Measurements from ENCODE around the gene F12.

The F12 gene

DNA sequence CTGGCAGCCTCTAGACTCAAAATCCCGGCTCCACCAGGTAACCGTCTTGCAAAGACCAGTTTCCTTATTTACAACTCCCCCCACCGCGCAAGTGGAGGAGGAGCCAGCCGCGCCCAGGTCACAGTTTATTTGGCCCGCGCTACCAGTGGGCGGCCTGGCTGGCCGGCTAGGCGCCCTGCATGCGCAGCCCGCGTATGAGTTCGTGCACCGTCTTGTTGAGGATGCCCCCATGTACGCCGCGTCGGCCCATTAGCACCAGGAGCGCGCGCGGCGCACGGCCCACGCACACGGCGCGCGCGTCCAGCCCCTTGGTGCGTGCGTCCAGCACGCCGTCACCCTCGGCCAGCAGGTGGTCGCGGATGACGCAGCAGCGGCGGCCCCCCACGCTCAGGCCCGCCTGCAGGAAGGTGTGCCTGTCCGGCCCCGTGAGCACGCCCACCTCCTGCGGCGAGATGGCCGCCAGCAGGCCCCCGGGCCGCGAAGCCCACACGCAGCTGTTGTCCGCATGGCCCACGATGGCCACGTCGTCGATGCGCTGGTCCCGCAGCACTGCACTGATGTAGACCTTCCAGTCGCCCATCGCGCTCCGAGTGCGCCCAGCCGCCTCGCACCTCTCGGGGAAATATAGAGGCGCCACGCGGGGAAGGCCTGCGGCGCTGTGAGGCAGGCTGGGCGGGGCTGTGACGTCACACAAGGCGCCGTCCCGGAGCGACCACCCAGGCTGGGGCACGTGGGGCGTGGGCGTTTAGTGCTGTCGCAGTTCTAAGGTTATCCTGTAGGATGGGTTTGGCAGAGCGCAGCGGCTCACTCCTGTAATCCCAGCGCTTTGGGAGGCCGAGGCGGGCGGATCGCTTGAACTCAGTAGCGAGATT is 9.1 kb downstream of the F12 start, which contains the start of gene PFN3:
Gene PFN3 (minus strand): TSS at position 665 of the 872 bp plus-strand sequence. CDS start 85 bp downstream, at position 580.
- Histone ChIP-seq H3K36me3 (ENCODE audit: insufficient read depth, low read length) (no peaks in the 10 kb centered on the region), H3K4me2 (ENCODE audit: low read length) (peak within 1 kb of the TSS; percentile 15), H3K4me1 (ENCODE audit: control insufficient read depth, insufficient read depth, low read length) (peaks cover 38% of the 10 kb centered on the region), H3K4me3 (ENCODE audit: low read length) (no peak within 1 kb of the TSS), H3K9me3 (replicated peaks; ENCODE audit: low read length) (no peaks in the 10 kb centered on the region), H3K9ac (ENCODE audit: low read depth, low read length) (no peak within 1 kb of the TSS), H3K27me3 (ENCODE audit: control insufficient read depth, insufficient read depth, low read length) (peaks cover 77% of the 10 kb centered on the region)

DNA sequence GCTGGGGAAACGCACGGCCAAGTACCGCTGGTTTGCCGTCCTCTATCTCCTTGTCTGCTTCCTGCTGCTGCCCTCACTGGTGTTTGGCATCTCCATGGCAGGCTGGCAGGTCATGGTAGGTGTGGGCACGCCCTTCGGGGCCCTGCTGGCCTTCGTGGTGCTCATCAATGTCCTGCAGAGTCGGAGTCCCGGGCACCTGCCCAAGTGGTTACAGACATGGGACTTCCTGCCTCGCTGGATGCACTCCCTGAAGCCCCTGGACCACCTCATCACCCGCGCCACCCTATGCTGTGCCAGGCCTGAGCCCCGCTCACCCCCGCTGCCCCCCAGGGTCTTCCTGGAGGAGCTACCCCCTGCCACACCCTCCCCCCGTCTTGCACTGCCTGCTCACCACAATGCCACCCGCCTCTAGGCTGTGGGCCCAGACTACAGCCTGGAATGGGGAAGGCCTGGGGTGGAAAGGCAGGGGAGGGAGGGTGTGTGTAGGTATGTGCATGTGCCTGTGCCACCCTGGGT is 11.4 kb downstream of the F12 start:
- no peak overlapping the region for H3K4me2 ChIP-seq (ENCODE audit: low read length)
- H3K9ac ChIP-seq (ENCODE audit: low read depth, low read length), result no peak overlapping the region
- H3K36me3 ChIP-seq (ENCODE audit: insufficient read depth, low read length), result no peaks in the 10 kb centered on the region
- peaks cover 17% of the 10 kb centered on the region for H3K4me1 ChIP-seq (ENCODE audit: control insufficient read depth, insufficient read depth, low read length)
- no peaks in the 10 kb centered on the region for H3K9me3 ChIP-seq (replicated peaks; ENCODE audit: low read length)
- peaks cover 67% of the 10 kb centered on the region for H3K27me3 ChIP-seq (ENCODE audit: control insufficient read depth, insufficient read depth, low read length)
- H3K4me3 ChIP-seq (ENCODE audit: low read length), result no peak overlapping the region

- Histone ChIP-seq H3K27me3 (ENCODE audit: control insufficient read depth, insufficient read depth, low read length) (peaks cover 56% of the 10 kb centered on the region), H3K36me3 (ENCODE audit: insufficient read depth, low read length) (no peaks in the 10 kb centered on the region)
Measured at GRCh38 chr5:177396807-177397206, 12.6 kb downstream of the F12 start.

DNA sequence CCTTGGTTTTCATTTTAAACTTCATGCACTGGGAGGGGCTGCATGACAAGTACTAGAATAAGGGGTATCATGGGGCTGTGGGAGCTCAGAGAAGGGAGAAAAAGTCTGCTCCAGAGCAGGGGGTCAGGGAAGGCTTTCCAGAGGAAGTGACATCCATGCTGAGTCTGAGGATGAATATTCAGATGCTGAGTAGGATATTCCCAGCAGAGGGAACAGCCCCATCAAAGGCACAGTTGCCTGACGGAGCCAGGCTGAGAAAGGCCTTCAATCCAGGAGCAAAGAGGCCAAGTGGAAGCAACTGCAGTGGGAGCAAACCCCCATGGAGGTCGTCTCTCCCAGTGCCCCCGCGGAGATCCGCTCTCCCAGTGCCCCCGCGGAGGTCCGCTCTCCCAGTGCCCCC is 13.3 kb downstream of the F12 start:
- H3K27me3 ChIP-seq (ENCODE audit: control insufficient read depth, insufficient read depth, low read length), result peaks cover 48% of the 10 kb centered on the region
- H3K9me3 ChIP-seq (replicated peaks; ENCODE audit: low read length), result no peaks in the 10 kb centered on the region
- no peak overlapping the region for H3K4me2 ChIP-seq (ENCODE audit: low read length)
- peaks cover 8% of the 10 kb centered on the region for H3K4me1 ChIP-seq (ENCODE audit: control insufficient read depth, insufficient read depth, low read length)
- no peak overlapping the region for H3K4me3 ChIP-seq (ENCODE audit: low read length)
- H3K9ac ChIP-seq (ENCODE audit: low read depth, low read length), result no peak overlapping the region
- H3K36me3 ChIP-seq (ENCODE audit: insufficient read depth, low read length), result no peaks in the 10 kb centered on the region

More at GRCh38 chr5:177396807-177397206, 12.6 kb downstream of the F12 start:
- Histone ChIP-seq H3K4me2 (ENCODE audit: low read length) (no peak overlapping the region), H3K4me1 (ENCODE audit: control insufficient read depth, insufficient read depth, low read length) (peaks cover 8% of the 10 kb centered on the region), H3K9me3 (replicated peaks; ENCODE audit: low read length) (no peaks in the 10 kb centered on the region), H3K4me3 (ENCODE audit: low read length) (no peak overlapping the region), H3K9ac (ENCODE audit: low read depth, low read length) (no peak overlapping the region)

GRCh38 chr5:177393990-177394389 is 15.4 kb downstream of the F12 start:
- Histone ChIP-seq H3K4me3 (ENCODE audit: low read length) (no peak overlapping the region), H3K4me1 (ENCODE audit: control insufficient read depth, insufficient read depth, low read length) (peaks cover 13% of the 10 kb centered on the region), H3K36me3 (ENCODE audit: insufficient read depth, low read length) (no peaks in the 10 kb centered on the region), H3K27me3 (ENCODE audit: control insufficient read depth, insufficient read depth, low read length) (peaks cover 29% of the 10 kb centered on the region), H3K9me3 (replicated peaks; ENCODE audit: low read length) (no peaks in the 10 kb centered on the region), H3K9ac (ENCODE audit: low read depth, low read length) (no peak overlapping the region), H3K4me2 (ENCODE audit: low read length) (no peak overlapping the region)

DNA sequence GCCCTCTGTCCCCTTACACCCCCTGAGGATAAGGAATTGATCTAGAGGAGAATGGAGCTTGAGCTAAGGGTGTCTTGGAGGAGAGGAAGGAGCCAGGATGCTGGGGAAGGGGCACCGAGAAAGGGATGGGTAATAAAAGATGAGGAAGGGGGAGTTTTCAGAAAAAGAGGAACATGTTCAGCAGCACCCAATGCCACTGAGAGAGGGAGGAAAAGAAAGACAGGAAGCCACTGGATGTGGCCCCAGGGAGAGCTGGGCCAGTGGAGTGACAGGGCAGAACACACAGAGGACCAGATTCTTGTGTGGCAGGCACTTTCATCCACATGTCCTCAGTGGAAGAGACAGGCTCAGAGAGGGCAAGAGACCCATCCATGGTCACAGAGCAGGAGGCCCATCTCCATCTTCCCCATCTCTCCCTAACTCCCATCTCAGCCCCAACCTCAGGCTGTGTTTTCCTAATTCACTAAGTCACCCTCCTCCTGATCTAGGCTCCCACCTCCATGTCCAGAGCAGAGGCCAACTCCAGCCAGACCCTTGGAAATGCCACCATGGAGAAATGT is 16.1 kb downstream of the F12 start:
- Histone ChIP-seq H3K9me3 (replicated peaks; ENCODE audit: low read length) (no peaks in the 10 kb centered on the region), H3K4me3 (ENCODE audit: low read length) (no peak overlapping the region), H3K36me3 (ENCODE audit: insufficient read depth, low read length) (no peaks in the 10 kb centered on the region), H3K4me2 (ENCODE audit: low read length) (no peak overlapping the region), H3K27me3 (ENCODE audit: control insufficient read depth, insufficient read depth, low read length) (peaks cover 25% of the 10 kb centered on the region), H3K4me1 (ENCODE audit: control insufficient read depth, insufficient read depth, low read length) (peaks cover 16% of the 10 kb centered on the region), H3K9ac (ENCODE audit: low read depth, low read length) (no peak overlapping the region)

DNA sequence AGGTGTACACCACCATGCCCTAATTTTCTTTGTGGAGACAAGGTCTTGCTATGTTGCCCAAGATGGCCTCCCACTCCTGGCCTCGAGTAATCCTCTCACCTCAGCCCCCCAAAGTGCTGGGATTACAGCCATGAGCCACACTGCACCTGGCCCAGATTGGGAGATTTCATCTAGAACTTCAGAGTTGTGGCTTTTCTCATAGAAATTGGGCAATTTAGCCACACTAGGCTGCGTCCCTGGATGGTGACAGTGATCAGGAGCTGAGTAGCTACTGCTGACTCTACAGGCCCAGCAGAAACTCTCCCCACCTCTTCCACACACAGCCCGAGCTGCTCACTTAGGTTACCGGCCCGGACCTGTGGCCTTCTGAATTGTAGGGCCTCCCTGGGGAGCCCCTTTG is 16.6 kb downstream of the F12 start:
- Histone ChIP-seq H3K36me3 (ENCODE audit: insufficient read depth, low read length) (no peaks in the 10 kb centered on the region), H3K4me1 (ENCODE audit: control insufficient read depth, insufficient read depth, low read length) (peaks cover 16% of the 10 kb centered on the region), H3K27me3 (ENCODE audit: control insufficient read depth, insufficient read depth, low read length) (peaks cover 26% of the 10 kb centered on the region), H3K4me2 (ENCODE audit: low read length) (no peak overlapping the region), H3K4me3 (ENCODE audit: low read length) (no peak overlapping the region), H3K9me3 (replicated peaks; ENCODE audit: low read length) (no peaks in the 10 kb centered on the region), H3K9ac (ENCODE audit: low read depth, low read length) (no peak overlapping the region)

DNA sequence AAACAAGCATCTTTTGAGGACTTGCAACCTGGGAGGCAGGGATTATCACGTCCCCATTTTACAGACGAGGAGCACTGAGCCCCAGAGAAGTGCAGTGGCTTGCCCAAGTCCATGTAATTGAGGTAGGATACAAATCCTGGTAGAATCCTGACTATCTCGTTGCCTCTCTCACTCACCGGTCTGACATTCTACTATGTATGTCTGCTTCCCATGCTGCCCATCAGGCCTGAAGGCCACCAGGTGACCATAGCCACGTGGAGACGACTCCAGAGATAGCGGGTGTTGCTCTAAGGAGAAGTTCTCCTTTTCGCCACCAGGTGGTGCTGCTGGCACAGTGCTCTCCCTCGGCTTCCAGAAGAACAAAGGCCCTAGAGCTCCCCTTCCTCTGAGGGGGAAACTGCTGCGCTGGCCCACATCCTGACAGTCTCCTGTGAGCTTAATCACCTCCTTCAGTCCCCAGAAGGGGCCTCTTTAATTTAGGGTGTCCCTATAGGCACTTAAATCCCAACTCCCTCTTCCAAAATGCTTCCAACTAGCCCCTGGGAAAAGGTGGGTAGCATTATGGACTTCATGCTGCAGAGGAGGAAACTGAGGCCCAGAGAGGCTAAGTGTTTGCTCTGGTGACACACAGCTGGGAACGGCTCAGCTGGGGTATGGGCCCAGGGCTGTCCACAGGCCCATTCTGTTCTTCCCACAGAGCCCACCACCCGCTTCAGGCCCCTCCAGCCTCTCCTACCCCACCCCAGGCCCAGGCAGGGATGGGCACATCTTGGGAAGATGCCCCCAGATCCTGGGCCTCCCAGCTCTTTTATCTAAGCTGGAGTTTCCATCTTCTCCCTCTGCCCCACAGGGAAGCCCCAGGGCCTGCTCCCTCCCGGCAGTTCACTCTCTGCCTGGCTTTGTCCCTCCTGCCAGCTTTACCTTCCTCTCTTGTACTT is 18.7 kb downstream of the F12 start:
- no peaks in the 10 kb centered on the region for H3K9me3 ChIP-seq (replicated peaks; ENCODE audit: low read length)
- peaks cover 16% of the 10 kb centered on the region for H3K4me1 ChIP-seq (ENCODE audit: control insufficient read depth, insufficient read depth, low read length)
- no peak overlapping the region for H3K4me3 ChIP-seq (ENCODE audit: low read length)
- no peak overlapping the region for H3K9ac ChIP-seq (ENCODE audit: low read depth, low read length)
- H3K4me2 ChIP-seq (ENCODE audit: low read length), result peak overlapping the region; percentile 65
- H3K36me3 ChIP-seq (ENCODE audit: insufficient read depth, low read length), result no peaks in the 10 kb centered on the region
- peaks cover 21% of the 10 kb centered on the region for H3K27me3 ChIP-seq (ENCODE audit: control insufficient read depth, insufficient read depth, low read length)

DNA sequence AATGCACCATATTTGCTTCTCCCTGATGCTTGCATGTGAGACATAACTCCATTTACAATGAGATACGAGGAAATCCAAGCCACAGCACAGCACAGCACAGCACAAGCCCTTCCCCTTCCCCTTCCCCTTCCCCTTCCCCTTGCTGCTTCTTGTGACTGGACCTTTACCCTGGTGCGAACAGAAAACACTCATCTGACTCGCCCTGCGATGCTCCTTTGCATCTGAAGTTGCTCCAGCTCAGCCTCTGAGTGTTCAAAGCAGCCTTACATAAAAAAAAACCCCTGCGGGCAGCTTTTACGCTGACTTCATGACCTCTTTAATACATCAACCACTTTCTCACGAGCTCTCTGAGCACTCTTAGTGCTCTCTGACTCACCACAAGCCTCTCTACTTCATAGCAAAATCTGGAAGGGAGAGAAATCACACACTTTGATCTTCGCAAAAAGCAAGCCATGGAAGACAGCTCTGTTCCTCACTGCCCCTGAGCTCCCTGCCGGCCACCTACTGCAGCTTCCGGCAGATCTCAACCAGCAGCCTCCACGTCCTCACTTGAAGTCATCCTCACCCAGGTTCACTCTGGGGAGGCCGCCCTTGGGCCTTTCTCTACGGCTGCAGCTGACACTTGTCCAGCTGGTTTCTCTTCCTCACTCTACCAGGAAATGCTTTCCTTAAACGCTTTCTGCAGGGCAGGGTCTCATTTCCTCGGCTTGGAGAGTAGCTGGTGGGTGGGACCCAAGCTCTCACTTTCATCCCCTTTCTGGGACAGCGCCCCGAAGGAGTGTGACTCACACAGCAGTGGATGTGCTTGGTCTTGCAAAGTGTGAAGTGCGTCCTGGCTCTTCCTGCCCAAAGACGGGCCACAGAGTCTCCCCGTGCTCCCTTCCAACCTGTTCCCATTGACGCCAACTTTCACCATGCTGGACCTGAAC is 19.9 kb downstream of the F12 start:
- Histone ChIP-seq H3K27me3 (ENCODE audit: control insufficient read depth, insufficient read depth, low read length) (peaks cover 26% of the 10 kb centered on the region), H3K9me3 (replicated peaks; ENCODE audit: low read length) (no peaks in the 10 kb centered on the region), H3K4me2 (ENCODE audit: low read length) (peak overlapping the region; percentile 65), H3K4me1 (ENCODE audit: control insufficient read depth, insufficient read depth, low read length) (peaks cover 16% of the 10 kb centered on the region), H3K9ac (ENCODE audit: low read depth, low read length) (no peak overlapping the region), H3K36me3 (ENCODE audit: insufficient read depth, low read length) (no peaks in the 10 kb centered on the region), H3K4me3 (ENCODE audit: low read length) (no peak overlapping the region)

- no peak overlapping the region for H3K4me3 ChIP-seq (ENCODE audit: low read length)
- H3K4me1 ChIP-seq (ENCODE audit: control insufficient read depth, insufficient read depth, low read length), result peaks cover 16% of the 10 kb centered on the region
- H3K9ac ChIP-seq (ENCODE audit: low read depth, low read length), result no peak overlapping the region
Measured at GRCh38 chr5:177388521-177389052, 20.8 kb downstream of the F12 start.

More at GRCh38 chr5:177388521-177389052, 20.8 kb downstream of the F12 start:
- Histone ChIP-seq H3K36me3 (ENCODE audit: insufficient read depth, low read length) (no peaks in the 10 kb centered on the region), H3K27me3 (ENCODE audit: control insufficient read depth, insufficient read depth, low read length) (peaks cover 32% of the 10 kb centered on the region), H3K9me3 (replicated peaks; ENCODE audit: low read length) (no peaks in the 10 kb centered on the region), H3K4me2 (ENCODE audit: low read length) (peak overlapping the region; percentile 19)
